A673 (cell line): ENCODE results near the gene ARHGEF19. TPM values are rescaled to one million over a fixed set of nuclear protein-coding genes. Genes with fewer than 3 reads are reported as not detected.
"Not testable (repeated sequence)": the region's sequence is repeated elsewhere in the genome, so short reads cannot be mapped to it uniquely, and the experiment has no call there.

Experiments
- BruUV-seq: library from RNA; stranded (reverse); fragments of 400-500 nt; replicated peaks from 2 replicates; lab custom pipeline; 2021; lab: Mats Ljungman, UMichigan
- CTCF ChIA-PET: fragments of 300-600 bp; sonication (Branson Sonifier 250); formaldehyde crosslinking; loops from one replicate; lab custom pipeline; 2022; ENCODE audit warnings: antibody characterized with exemption; lab: Charles Lee
- POLR2A ChIA-PET: fragments of 300-600 bp; sonication (Branson Sonifier 250); formaldehyde crosslinking; loops from one replicate; lab custom pipeline; 2022; ENCODE audit warnings: antibody characterized with exemption; ENCODE audit not compliant: low non-redundant PET; lab: Charles Lee
- DNase-seq: peaks from one replicate; pipeline ENCODE4 v3.0.0-alpha.2; 2015; ENCODE audit warnings: low spot score
- H3K27ac ChIP-seq: fragments of 200-600 bp; sonication (generic); 2 replicates; pipeline ENCODE4 v1.5.1; 2016; ENCODE audit warnings: mixed run types, low read depth, mild to moderate bottlenecking, mixed read lengths, antibody characterized with exemption, low read length; ENCODE audit not compliant: poor library complexity, severe bottlenecking
- H3K27me3 ChIP-seq: fragments of 200-600 bp; sonication (generic); replicated peaks from 2 replicates; pipeline ENCODE4 v1.6.1; 2017; ENCODE audit warnings: mixed run types, low read depth, mild to moderate bottlenecking, mixed read lengths, antibody characterized with exemption, low read length; ENCODE audit not compliant: insufficient read depth, poor library complexity
- H3K36me3 ChIP-seq: fragments of 200-600 bp; sonication (generic); 2 replicates; pipeline ENCODE4 v1.6.1; 2016; ENCODE audit warnings: mixed run types, mild to moderate bottlenecking, mixed read lengths, antibody characterized with exemption, low read length; ENCODE audit not compliant: insufficient read depth, poor library complexity, severe bottlenecking
- H3K4me1 ChIP-seq: fragments of 200-600 bp; sonication (generic); 2 replicates; pipeline ENCODE4 v1.6.1; 2017; ENCODE audit warnings: mixed run types, mild to moderate bottlenecking, mixed read lengths, antibody characterized with exemption, low read length; ENCODE audit not compliant: insufficient read depth, poor library complexity, severe bottlenecking
- H3K4me3 ChIP-seq: fragments of 200-600 bp; sonication (generic); 2 replicates; pipeline ENCODE4 v1.5.1; 2016; ENCODE audit warnings: low read depth, mixed run types, mild to moderate bottlenecking, mixed read lengths, low read length; ENCODE audit not compliant: poor library complexity, severe bottlenecking
- H3K9me3 ChIP-seq: fragments of 200-600 bp; sonication (generic); 2 replicates; pipeline ENCODE4 v1.6.1; 2016; ENCODE audit warnings: mixed run types, low read depth, mild to moderate bottlenecking, mixed read lengths, antibody characterized with exemption, low read length; ENCODE audit not compliant: poor library complexity, severe bottlenecking
- EZH2 ChIP-seq: fragments of 200-600 bp; sonication (generic); IDR thresholded peaks from 2 replicates; pipeline ENCODE4 v1.6.1; 2017; ENCODE audit warnings: borderline replicate concordance, low read depth, mild to moderate bottlenecking, mixed read lengths, antibody characterized with exemption, low read length; ENCODE audit not compliant: poor library complexity, severe bottlenecking
- intact Hi-C: fragments of 100-400 bp; cut with micrococcal nuclease; formaldehyde crosslinking; loops from one replicate; pipeline ENCODE4 v1.10.0; 2022; ENCODE audit not compliant: unreplicated experiment
- total RNA-seq: library from RNA; stranded (reverse); gene quantifications from 2 replicates; pipeline ENCODE4 v1.2.3, GENCODE V29; 2021
- TF ChIP-seq, protein P1 (sequence below): fragments of 300-800, 200-600 bp; sonication (generic); conservative IDR thresholded peaks from 2 replicates; pipeline ENCODE4 v1.5.1; 2017; ENCODE audit warnings: low read depth, mild to moderate bottlenecking, antibody characterized with exemption, low read length, moderate library complexity, mixed read lengths

The ARHGEF19 gene
- total RNA-seq, 1 experiment from 2014 or later: 5.2 TPM

DNA sequence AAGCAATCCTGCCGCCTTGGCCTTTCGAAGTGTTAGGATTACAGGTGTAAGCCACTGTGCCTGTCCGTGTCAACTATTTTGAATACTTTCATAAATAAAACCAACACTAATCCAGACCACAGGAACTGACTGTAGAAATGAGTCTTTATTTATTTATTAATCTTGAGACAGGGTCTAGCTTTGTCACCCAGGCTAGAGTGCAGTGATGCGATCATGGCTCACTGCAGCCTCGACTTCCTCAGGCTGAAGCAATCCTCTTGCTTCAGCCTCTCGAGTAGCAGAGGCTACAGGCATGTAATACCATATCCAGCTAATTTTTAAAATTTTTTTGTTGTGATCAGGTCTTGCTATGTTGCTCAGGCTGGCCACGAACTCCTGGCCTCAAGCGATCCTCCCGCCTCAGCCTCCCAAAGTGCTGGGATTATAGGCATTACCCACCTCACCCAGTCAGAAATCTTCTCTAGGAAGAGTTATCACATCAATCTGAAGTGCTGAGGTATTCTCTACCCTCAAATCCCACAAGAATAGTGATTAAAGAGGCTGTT, 46.2 kb upstream of the ARHGEF19 start:
- DNase-seq: no peak
- no peak overlapping the region for H3K27ac ChIP-seq
- H3K36me3 ChIP-seq: peaks cover 6% of the 10 kb centered on the region
- TF ChIP-seq, protein P1, sequence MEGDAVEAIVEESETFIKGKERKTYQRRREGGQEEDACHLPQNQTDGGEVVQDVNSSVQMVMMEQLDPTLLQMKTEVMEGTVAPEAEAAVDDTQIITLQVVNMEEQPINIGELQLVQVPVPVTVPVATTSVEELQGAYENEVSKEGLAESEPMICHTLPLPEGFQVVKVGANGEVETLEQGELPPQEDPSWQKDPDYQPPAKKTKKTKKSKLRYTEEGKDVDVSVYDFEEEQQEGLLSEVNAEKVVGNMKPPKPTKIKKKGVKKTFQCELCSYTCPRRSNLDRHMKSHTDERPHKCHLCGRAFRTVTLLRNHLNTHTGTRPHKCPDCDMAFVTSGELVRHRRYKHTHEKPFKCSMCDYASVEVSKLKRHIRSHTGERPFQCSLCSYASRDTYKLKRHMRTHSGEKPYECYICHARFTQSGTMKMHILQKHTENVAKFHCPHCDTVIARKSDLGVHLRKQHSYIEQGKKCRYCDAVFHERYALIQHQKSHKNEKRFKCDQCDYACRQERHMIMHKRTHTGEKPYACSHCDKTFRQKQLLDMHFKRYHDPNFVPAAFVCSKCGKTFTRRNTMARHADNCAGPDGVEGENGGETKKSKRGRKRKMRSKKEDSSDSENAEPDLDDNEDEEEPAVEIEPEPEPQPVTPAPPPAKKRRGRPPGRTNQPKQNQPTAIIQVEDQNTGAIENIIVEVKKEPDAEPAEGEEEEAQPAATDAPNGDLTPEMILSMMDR: no peak
- no peak for TF ChIP-seq EZH2
- H3K9me3 ChIP-seq: no peaks in the 10 kb centered on the region
- ChIA-PET POLR2A (interaction anchor here (0.7 kb wide), 1 partner anchor 515 kb away, joined by 8 read pairs; no protein-coding TSS in a partner anchor), CTCF (no interaction called here)
- no TSS peak for BruUV-seq
- no peaks in the 10 kb centered on the region for H3K27me3 ChIP-seq
- H3K4me3 ChIP-seq: no peak overlapping the region
- intact Hi-C loops: no loop called here
- H3K4me1 ChIP-seq: peaks cover 13% of the 10 kb centered on the region

DNA sequence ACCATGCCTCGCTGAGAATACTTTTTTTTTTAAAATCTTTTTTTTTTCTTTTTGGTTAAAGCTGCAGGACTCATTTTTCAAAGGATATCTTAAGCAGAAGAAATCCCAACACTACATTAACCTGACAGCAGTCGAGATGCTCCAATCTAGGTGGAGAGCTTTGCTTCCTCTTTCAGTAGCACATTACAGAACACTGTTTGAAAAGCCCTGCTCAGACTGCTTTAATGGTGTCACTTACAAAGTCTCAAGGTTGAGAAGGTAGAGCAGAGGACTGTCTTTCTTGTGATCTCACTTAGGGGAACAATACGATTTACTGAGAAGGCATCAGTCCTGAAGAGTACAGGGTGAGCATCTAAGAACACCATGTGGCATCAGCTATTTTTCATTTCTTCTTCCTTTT, 45.5 kb upstream of the ARHGEF19 start:
- TF ChIP-seq EZH2: no peak
- TF ChIP-seq, protein P1: no peak
- POLR2A ChIA-PET: interaction anchor here (0.6 to 0.7 kb wide), 2 partner anchors 116 to 514 kb away, joined by 3 to 8 read pairs; no protein-coding TSS in a partner anchor
- Histone ChIP-seq H3K9me3 (no peaks in the 10 kb centered on the region), H3K27ac (no peak overlapping the region), H3K27me3 (no peaks in the 10 kb centered on the region), H3K4me1 (peaks cover 13% of the 10 kb centered on the region), H3K36me3 (peaks cover 6% of the 10 kb centered on the region), H3K4me3 (no peak overlapping the region)
- BruUV-seq: no TSS peak
- CTCF ChIA-PET: no interaction called here
- intact Hi-C loops: no loop called here
- DNase-seq: no peak

DNA sequence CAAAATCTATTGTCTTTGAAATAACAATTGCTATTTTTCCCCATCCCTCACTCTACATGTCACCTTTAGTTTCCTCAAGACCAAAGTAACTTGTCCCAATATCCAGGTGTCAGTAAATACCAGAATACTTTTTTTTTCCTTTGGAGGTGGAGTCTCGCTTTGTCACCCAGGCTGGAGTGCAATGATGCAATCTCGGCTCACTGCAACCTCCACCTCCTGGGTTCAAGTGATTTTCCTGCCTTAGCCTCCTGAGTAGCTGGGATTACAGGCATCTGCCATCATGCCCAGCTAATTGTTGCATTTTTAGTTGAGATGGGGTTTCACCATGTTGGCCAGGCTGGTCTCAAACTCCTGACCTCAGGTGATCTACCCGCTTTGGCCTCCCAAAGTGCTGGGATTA, 45.1 kb upstream of the ARHGEF19 start:
- CTCF ChIA-PET, BruUV-seq, DNase-seq, H3K9me3 ChIP-seq, H3K36me3 ChIP-seq, intact Hi-C loops, H3K27ac ChIP-seq, H3K4me3 ChIP-seq, H3K27me3 ChIP-seq: not testable (repeated sequence)
- H3K4me1 ChIP-seq: peaks cover 13% of the 10 kb centered on the region
- POLR2A ChIA-PET: interaction anchor here (0.6 to 0.7 kb wide), 2 partner anchors 101 to 116 kb away, joined by 3 read pairs; partner anchors contain the start of gene EPHA2

DNA sequence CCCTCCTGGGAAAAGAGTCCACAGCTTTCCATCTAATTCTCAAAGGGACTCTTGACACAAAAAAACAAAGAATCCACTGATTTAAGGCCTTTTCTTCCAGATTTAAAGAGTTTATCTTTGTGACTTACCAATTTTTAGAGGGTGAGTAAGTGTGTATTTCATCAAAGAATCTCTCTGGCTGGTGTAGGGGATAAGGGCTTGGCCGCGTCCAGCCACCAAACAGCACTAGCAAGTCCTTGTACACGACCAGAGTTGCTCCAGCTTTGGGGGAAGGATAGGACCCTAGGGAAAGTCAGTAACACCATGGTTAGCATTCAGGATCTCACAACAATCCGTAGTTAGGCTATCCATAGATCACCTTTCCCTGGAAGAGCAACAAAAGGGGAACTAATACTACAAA, 44.0 kb upstream of the ARHGEF19 start:
- H3K4me3 ChIP-seq: no peak overlapping the region
- no peak overlapping the region for H3K27ac ChIP-seq
- CTCF ChIA-PET: no interaction called here
- intact Hi-C loops: no loop called here
- no TSS peak for BruUV-seq
- no peaks in the 10 kb centered on the region for H3K27me3 ChIP-seq
- TF ChIP-seq EZH2: no peak
- TF ChIP-seq, protein P1: no peak
- H3K9me3 ChIP-seq: no peaks in the 10 kb centered on the region
- POLR2A ChIA-PET: no interaction called here
- peaks cover 13% of the 10 kb centered on the region for H3K36me3 ChIP-seq
- DNase-seq: no peak
- peaks cover 13% of the 10 kb centered on the region for H3K4me1 ChIP-seq
